ENCODE results near the gene LTB.

Gene LTB

GRCh38 chr6:31580438-31580740, 1.8 kb downstream of the LTB start:
- peak overlapping the region; percentile 65 for H3K27ac ChIP-seq (ENCODE audit: low read length)
- H3K36me3 ChIP-seq (ENCODE audit: control insufficient read depth in 1 of 2, insufficient read depth in 2 of 2, low read length in 2 of 2): no peaks in the 10 kb centered on the region
- H3K9me3 ChIP-seq (ENCODE audit: control insufficient read depth in 1 of 2, low read length in 2 of 2): no peaks in the 10 kb centered on the region
- no peaks in the 10 kb centered on the region for H3K27me3 ChIP-seq (ENCODE audit: low read depth, low read length)
- peaks cover 0 to 17% of the 10 kb centered on the region in 2 donors for H3K4me1 ChIP-seq (ENCODE audit: control insufficient read depth in 1 of 2, insufficient read depth in 2 of 2, low read length in 2 of 2)
- peak overlapping the region; percentile 83 to 86 for H3K4me3 ChIP-seq (ENCODE audit: low read depth in 1 of 2, low read length in 2 of 2)

- H3K4me1 ChIP-seq (ENCODE audit: control insufficient read depth in 1 of 2, insufficient read depth in 2 of 2, low read length in 2 of 2): peaks cover 0 to 17% of the 10 kb centered on the region in 2 donors
- no peak overlapping the region for H3K27ac ChIP-seq (ENCODE audit: low read length)
- H3K4me3 ChIP-seq (ENCODE audit: low read depth in 1 of 2, low read length in 2 of 2): peak overlapping the region; percentile 83 to 86
- no peaks in the 10 kb centered on the region for H3K27me3 ChIP-seq (ENCODE audit: low read depth, low read length)
- no peaks in the 10 kb centered on the region for H3K36me3 ChIP-seq (ENCODE audit: control insufficient read depth in 1 of 2, insufficient read depth in 2 of 2, low read length in 2 of 2)
- H3K9me3 ChIP-seq (ENCODE audit: control insufficient read depth in 1 of 2, low read length in 2 of 2): no peaks in the 10 kb centered on the region
Observed at GRCh38 chr6:31579546-31580437, 2.4 kb downstream of the LTB start.

- Histone ChIP-seq H3K9me3 (ENCODE audit: control insufficient read depth in 1 of 2, low read length in 2 of 2) (no peaks in the 10 kb centered on the region), H3K36me3 (ENCODE audit: control insufficient read depth in 1 of 2, insufficient read depth in 2 of 2, low read length in 2 of 2) (no peaks in the 10 kb centered on the region), H3K4me3 (ENCODE audit: low read depth in 1 of 2, low read length in 2 of 2) (no peak overlapping the region), H3K27ac (ENCODE audit: low read length) (no peak overlapping the region), H3K4me1 (ENCODE audit: control insufficient read depth in 1 of 2, insufficient read depth in 2 of 2, low read length in 2 of 2) (peaks cover 0 to 17% of the 10 kb centered on the region in 2 donors), H3K27me3 (ENCODE audit: low read depth, low read length) (no peaks in the 10 kb centered on the region)
Observed at GRCh38 chr6:31579119-31579505, 3.1 kb downstream of the LTB start.

- no peak overlapping the region for H3K27ac ChIP-seq (ENCODE audit: low read length)
- H3K27me3 ChIP-seq (ENCODE audit: low read depth, low read length): no peaks in the 10 kb centered on the region
- H3K4me1 ChIP-seq (ENCODE audit: control insufficient read depth in 1 of 2, insufficient read depth in 2 of 2, low read length in 2 of 2): peaks cover 0 to 17% of the 10 kb centered on the region in 2 donors
- H3K4me3 ChIP-seq (ENCODE audit: low read depth in 1 of 2, low read length in 2 of 2): no peak overlapping the region
- no peaks in the 10 kb centered on the region for H3K36me3 ChIP-seq (ENCODE audit: control insufficient read depth in 1 of 2, insufficient read depth in 2 of 2, low read length in 2 of 2)
- H3K9me3 ChIP-seq (ENCODE audit: control insufficient read depth in 1 of 2, low read length in 2 of 2): no peaks in the 10 kb centered on the region
Observed at GRCh38 chr6:31578184-31579118, 3.8 kb downstream of the LTB start.

GRCh38 chr6:31577579-31577966, 4.7 kb downstream of the LTB start:
- H3K9me3 ChIP-seq (ENCODE audit: control insufficient read depth in 1 of 2, low read length in 2 of 2): no peaks in the 10 kb centered on the region
- no peak overlapping the region for H3K4me3 ChIP-seq (ENCODE audit: low read depth in 1 of 2, low read length in 2 of 2)
- no peak overlapping the region for H3K27ac ChIP-seq (ENCODE audit: low read length)
- H3K4me1 ChIP-seq (ENCODE audit: control insufficient read depth in 1 of 2, insufficient read depth in 2 of 2, low read length in 2 of 2): peaks cover 0 to 15% of the 10 kb centered on the region in 2 donors
- no peaks in the 10 kb centered on the region for H3K27me3 ChIP-seq (ENCODE audit: low read depth, low read length)
- H3K36me3 ChIP-seq (ENCODE audit: control insufficient read depth in 1 of 2, insufficient read depth in 2 of 2, low read length in 2 of 2): no peaks in the 10 kb centered on the region

GRCh38 chr6:31576897-31577578, 5.2 kb downstream of the LTB start:
- H3K36me3 ChIP-seq (ENCODE audit: control insufficient read depth in 1 of 2, insufficient read depth in 2 of 2, low read length in 2 of 2): no peaks in the 10 kb centered on the region
- H3K9me3 ChIP-seq (ENCODE audit: control insufficient read depth in 1 of 2, low read length in 2 of 2): no peaks in the 10 kb centered on the region
- peaks cover 0 to 12% of the 10 kb centered on the region in 2 donors for H3K4me1 ChIP-seq (ENCODE audit: control insufficient read depth in 1 of 2, insufficient read depth in 2 of 2, low read length in 2 of 2)
- H3K4me3 ChIP-seq (ENCODE audit: low read depth in 1 of 2, low read length in 2 of 2): peak overlapping the region in 1 of 2 donors; percentile 45
- H3K27ac ChIP-seq (ENCODE audit: low read length): no peak overlapping the region
- no peaks in the 10 kb centered on the region for H3K27me3 ChIP-seq (ENCODE audit: low read depth, low read length)

GRCh38 chr6:31575952-31576685, 6.1 kb downstream of the LTB start:
- Histone ChIP-seq H3K4me3 (ENCODE audit: low read depth in 1 of 2, low read length in 2 of 2) (peak overlapping the region; percentile 32 to 45), H3K4me1 (ENCODE audit: control insufficient read depth in 1 of 2, insufficient read depth in 2 of 2, low read length in 2 of 2) (peaks cover 0 to 6% of the 10 kb centered on the region in 2 donors), H3K36me3 (ENCODE audit: control insufficient read depth in 1 of 2, insufficient read depth in 2 of 2, low read length in 2 of 2) (no peaks in the 10 kb centered on the region), H3K27me3 (ENCODE audit: low read depth, low read length) (no peaks in the 10 kb centered on the region), H3K9me3 (ENCODE audit: control insufficient read depth in 1 of 2, low read length in 2 of 2) (no peaks in the 10 kb centered on the region), H3K27ac (ENCODE audit: low read length) (no peak overlapping the region)

GRCh38 chr6:31575335-31575901, 6.8 kb downstream of the LTB start, which contains the start of gene TNF:
TSS of gene TNF (plus strand) at chr6:31575565. CDS start at chr6:31575742, 177 bp downstream.
- H3K27me3 ChIP-seq (ENCODE audit: low read depth, low read length): no peaks in the 10 kb centered on the region
- H3K4me3 ChIP-seq (ENCODE audit: low read depth in 1 of 2, low read length in 2 of 2): peak within 1 kb of the TSS; percentile 32 to 45
- no peaks in the 10 kb centered on the region for H3K9me3 ChIP-seq (ENCODE audit: control insufficient read depth in 1 of 2, low read length in 2 of 2)
- H3K36me3 ChIP-seq (ENCODE audit: control insufficient read depth in 1 of 2, insufficient read depth in 2 of 2, low read length in 2 of 2): no peaks in the 10 kb centered on the region
- H3K27ac ChIP-seq (ENCODE audit: low read length): no peak within 1 kb of the TSS
- H3K4me1 ChIP-seq (ENCODE audit: control insufficient read depth in 1 of 2, insufficient read depth in 2 of 2, low read length in 2 of 2): peaks cover 0 to 3% of the 10 kb centered on the region in 2 donors

- no peak overlapping the region for H3K27ac ChIP-seq (ENCODE audit: low read length)
- H3K27me3 ChIP-seq (ENCODE audit: low read depth, low read length): no peaks in the 10 kb centered on the region
- H3K36me3 ChIP-seq (ENCODE audit: control insufficient read depth in 1 of 2, insufficient read depth in 2 of 2, low read length in 2 of 2): no peaks in the 10 kb centered on the region
- H3K4me1 ChIP-seq (ENCODE audit: control insufficient read depth in 1 of 2, insufficient read depth in 2 of 2, low read length in 2 of 2): no peaks in the 10 kb centered on the region
- no peak overlapping the region for H3K4me3 ChIP-seq (ENCODE audit: low read depth in 1 of 2, low read length in 2 of 2)
- no peaks in the 10 kb centered on the region for H3K9me3 ChIP-seq (ENCODE audit: control insufficient read depth in 1 of 2, low read length in 2 of 2)
Observed at GRCh38 chr6:31574106-31575061, 7.8 kb downstream of the LTB start.
